Gastroesophageal sphincter (tissue), 4 donors: ENCODE measurements around the gene FGGY. TPM values are rescaled to one million over a fixed set of nuclear protein-coding genes. Genes with fewer than 3 reads are reported as not detected.
"Not testable (repeated sequence)": the region's sequence is repeated elsewhere in the genome, so short reads cannot be mapped to it uniquely, and the experiment has no call there.

ENCODE experiments used
- ATAC-seq: fragments of 150-250 bp; one replicate; pipeline ENCODE4 v1.9.1; 2016; ENCODE audit warnings: mild to moderate bottlenecking, moderate library complexity
- H3K27ac ChIP-seq, 4 donors: fragments of 200-600 bp; sonication (generic) in 3 of 4; 1 replicate in 3 of 4; 2 replicates in 1 of 4; pipeline ENCODE4 v1.5.1; 2016 to 2019
- H3K27me3 ChIP-seq: fragments of 200-600 bp; sonication (generic); one replicate; pipeline ENCODE4 v1.5.1; 2019
- H3K36me3 ChIP-seq, 2 donors: fragments of 200-600 bp; sonication (generic); one replicate each; pipeline ENCODE4 v1.5.1; 2019; ENCODE audit warnings: control low read depth in 1 of 2
- H3K4me1 ChIP-seq, 3 donors: fragments of 200-600 bp; sonication (generic); 1 replicate in 2 of 3; 2 replicates in 1 of 3; pipeline ENCODE4 v1.5.1; 2016 to 2019; ENCODE audit warnings: control low read depth in 2 of 3
- H3K4me3 ChIP-seq, 2 donors: fragments of 200-600 bp; sonication (generic); one replicate each; pipeline ENCODE4 v1.5.1; 2019; ENCODE audit warnings: mild to moderate bottlenecking in 1 of 2, moderate library complexity in 1 of 2
- H3K9me3 ChIP-seq, 3 donors: fragments of 200-600 bp; sonication (generic); one replicate each; pipeline ENCODE4 v1.5.1; 2017 to 2019; ENCODE audit warnings: control low read depth in 2 of 3
- CTCF ChIP-seq, 4 experiments: fragments of 200-600 bp in 2 of 4; fragments of 450-650 bp in 2 of 4; sonication (generic) in 1 of 4; IDR thresholded peaks; one replicate each; pipeline ENCODE4 v1.5.1; 2017 to 2019; ENCODE audit warnings: antibody characterized with exemption in 4 of 4, mild to moderate bottlenecking in 2 of 4, moderate library complexity in 2 of 4
- EP300 ChIP-seq: sonication (generic); formaldehyde crosslinking; IDR thresholded peaks from one replicate; pipeline ENCODE4 v1.6.1; 2017; ENCODE audit warnings: antibody characterized with exemption, mild to moderate bottlenecking
- POLR2A ChIP-seq, 2 donors: fragments of 450-650 bp; IDR thresholded peaks; one replicate each; pipeline ENCODE4 v1.6.1; 2017; ENCODE audit warnings: antibody characterized with exemption in 2 of 2, mild to moderate bottlenecking in 2 of 2, moderate library complexity in 1 of 2
- POLR2AphosphoS5 ChIP-seq: sonication (generic); formaldehyde crosslinking; IDR thresholded peaks from one replicate; pipeline ENCODE4 v1.6.1; 2017; ENCODE audit warnings: antibody characterized with exemption
- WGBS, 2 donors: methylation state at CpG; one replicate each; pipeline ENCODE4 v1.1.5; 2018; ENCODE audit warnings: low coverage in 1 of 2; 5-methylcytosine and 5-hydroxymethylcytosine counted together
- total RNA-seq, 4 donors: library from RNA; depleted of rRNA; stranded (reverse); fragments of >200 nt; gene quantifications; one replicate each; pipeline ENCODE4 v1.1.0, GENCODE V29; 2016

Gene FGGY
- total RNA-seq, 4 donors from 2014 or later, result 19.0 to 29.6 (median 25.2) TPM

DNA sequence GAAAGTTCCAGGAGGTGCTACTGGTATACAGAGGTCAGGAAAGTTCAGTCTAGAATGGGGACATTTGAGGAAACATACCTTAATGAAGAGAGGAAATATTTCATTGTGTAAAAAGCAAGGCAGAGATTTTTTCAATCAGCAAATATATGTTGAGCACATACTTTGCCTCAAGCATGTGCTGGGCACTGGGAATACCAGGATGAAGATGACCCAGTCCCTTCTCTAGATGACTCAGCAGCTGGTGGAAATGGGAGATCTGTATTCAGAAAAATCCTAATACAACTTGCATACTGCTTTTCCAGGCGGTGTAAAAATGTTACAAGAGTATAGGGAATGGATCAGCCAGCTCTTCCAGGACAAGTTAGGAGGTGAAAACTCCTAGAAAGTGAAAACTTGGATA is 229.3 kb downstream of the FGGY start:
- peaks cover 0 to 4% of the 10 kb centered on the region in 2 donors for H3K36me3 ChIP-seq
- peaks cover 0 to 7% (median 5%) of the 10 kb centered on the region in 3 donors for H3K4me1 ChIP-seq
- H3K9me3 ChIP-seq, result no peaks in the 10 kb centered on the region
- TF ChIP-seq CTCF (IDR thresholded peaks at IDR 0.05) (no peak), POLR2A (IDR thresholded peaks at IDR 0.05) (no peak), POLR2AphosphoS5 (no peak), EP300 (no peak)
- no peak for ATAC-seq
- H3K27me3 ChIP-seq, result no peaks in the 10 kb centered on the region
- H3K27ac ChIP-seq, result no peak overlapping the region
- H3K4me3 ChIP-seq, result no peak overlapping the region
- 75 to 100% methylated on average over 1 of the region's 1 CpG for WGBS, 2 donors

DNA sequence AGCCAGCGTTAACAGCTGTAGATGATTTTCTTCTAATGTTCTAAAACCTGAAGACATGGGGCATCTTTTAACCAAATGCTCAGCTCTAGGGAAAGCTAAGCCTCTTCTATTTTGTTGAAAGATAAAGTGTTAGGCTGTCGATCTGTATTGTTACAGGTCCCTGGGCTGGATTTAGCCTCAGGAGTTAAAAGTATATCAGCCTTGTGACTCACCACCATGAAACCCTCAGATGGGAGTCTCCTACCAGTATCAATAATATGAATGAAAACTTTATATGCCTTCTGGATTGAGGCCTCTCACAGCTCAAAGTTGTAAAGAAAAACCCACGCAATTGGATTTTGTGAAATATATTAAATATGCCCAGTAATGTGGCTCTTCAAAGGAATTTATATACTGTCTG is 231.6 kb downstream of the FGGY start:
- Histone ChIP-seq H3K27me3 (no peaks in the 10 kb centered on the region), H3K36me3 (peaks cover 0 to 4% of the 10 kb centered on the region in 2 donors), H3K9me3 (no peaks in the 10 kb centered on the region), H3K4me3 (no peak overlapping the region), H3K27ac (no peak overlapping the region), H3K4me1 (no peaks in the 10 kb centered on the region)
- no peak for ATAC-seq
- WGBS, 2 donors, result 88 to 91% methylated on average over 3 of the region's 3 CpGs
- TF ChIP-seq POLR2A (IDR thresholded peaks at IDR 0.05) (no peak), POLR2AphosphoS5 (no peak), EP300 (no peak), CTCF (IDR thresholded peaks at IDR 0.05) (no peak)

GRCh38 chr1:59528900-59529299 is 232.0 kb downstream of the FGGY start:
- Histone ChIP-seq H3K4me1 (no peaks in the 10 kb centered on the region), H3K27ac (no peak overlapping the region), H3K4me3 (no peak overlapping the region), H3K9me3 (no peaks in the 10 kb centered on the region), H3K36me3 (peaks cover 0 to 2% of the 10 kb centered on the region in 2 donors), H3K27me3 (no peaks in the 10 kb centered on the region)
- ATAC-seq, result no peak
- TF ChIP-seq CTCF (IDR thresholded peaks at IDR 0.05) (no peak), POLR2AphosphoS5 (no peak), POLR2A (IDR thresholded peaks at IDR 0.05) (no peak), EP300 (no peak)
- WGBS, 2 donors, result 95 to 100% methylated on average over 2 of the region's 2 CpGs

DNA sequence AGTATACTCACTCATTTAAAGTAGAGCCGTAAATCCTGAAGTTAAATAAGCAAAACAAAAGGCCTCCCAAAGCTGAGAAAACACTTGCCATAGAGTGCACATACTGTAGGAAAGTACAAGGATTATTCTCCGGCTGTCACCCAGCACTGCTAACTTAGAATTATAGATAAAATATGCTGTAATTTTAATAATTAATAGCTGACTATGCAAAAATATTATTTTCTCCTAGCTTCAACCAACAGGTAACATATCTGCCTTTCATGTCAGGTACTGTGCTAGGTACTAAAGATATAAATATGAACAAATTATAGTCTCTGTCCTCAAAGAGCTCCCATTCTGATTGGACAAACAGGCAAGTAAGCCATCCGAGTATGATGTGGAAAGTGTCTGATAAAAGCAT is 233.2 kb downstream of the FGGY start:
- Histone ChIP-seq H3K27ac (no peak overlapping the region), H3K4me3 (no peak overlapping the region), H3K4me1 (no peaks in the 10 kb centered on the region), H3K36me3 (no peaks in the 10 kb centered on the region), H3K27me3 (no peaks in the 10 kb centered on the region), H3K9me3 (no peaks in the 10 kb centered on the region)
- no peak for TF ChIP-seq POLR2AphosphoS5
- no peak for TF ChIP-seq EP300
- no peak for TF ChIP-seq CTCF (IDR thresholded peaks at IDR 0.05)
- no peak for TF ChIP-seq POLR2A (IDR thresholded peaks at IDR 0.05)
- no peak for ATAC-seq
- WGBS, 2 donors, result 89 to 95% methylated on average over 2 to 3 of the region's 3 CpGs

DNA sequence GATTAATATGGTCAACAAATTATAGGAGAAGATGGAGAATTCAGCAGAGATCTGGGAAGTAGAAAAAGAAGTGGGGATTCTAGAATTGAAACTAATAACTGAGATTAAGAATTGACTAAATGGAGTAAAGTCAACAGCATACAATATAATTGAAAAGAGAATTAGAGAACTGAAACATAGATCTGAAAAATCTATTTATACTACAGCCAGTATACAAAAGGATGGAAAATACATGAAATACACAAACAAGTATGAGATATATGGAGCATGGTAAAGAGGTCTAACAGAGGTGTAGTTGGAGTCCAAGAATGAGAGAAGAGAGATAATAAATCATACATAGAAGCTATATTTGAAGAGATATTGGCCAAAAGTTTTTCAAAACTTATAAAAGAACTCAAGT is 235.2 kb downstream of the FGGY start:
- H3K27ac ChIP-seq, result no peak overlapping the region
- H3K4me3 ChIP-seq, result no peak overlapping the region
- no peaks in the 10 kb centered on the region for H3K9me3 ChIP-seq
- H3K4me1 ChIP-seq, result no peaks in the 10 kb centered on the region
- H3K36me3 ChIP-seq, result no peaks in the 10 kb centered on the region
- no peaks in the 10 kb centered on the region for H3K27me3 ChIP-seq
- ATAC-seq, result no peak
- TF ChIP-seq POLR2AphosphoS5 (no peak), EP300 (no peak), CTCF (IDR thresholded peaks at IDR 0.05) (no peak)

- not testable (repeated sequence) for ATAC-seq, H3K27me3 ChIP-seq, H3K4me3 ChIP-seq, H3K36me3 ChIP-seq, H3K9me3 ChIP-seq, H3K27ac ChIP-seq, H3K4me1 ChIP-seq
- 67% methylated on average over 1 of the region's 2 CpGs; no CpG with 5 or more reads in 1 of the 2 donors for WGBS, 2 donors
These were observed 241.6 kb downstream of the FGGY start for GRCh38 chr1:59538476-59538875.
